HG02884 (cell line): ENCODE data around the gene ATF6.

Source experiments
- ATAC-seq: cut with Tn5 transposase; IDR thresholded peaks from one replicate; pipeline ENCODE4 v1.9.1; 2021; ENCODE audit warnings: mild to moderate bottlenecking, moderate library complexity; ENCODE audit not compliant: unreplicated experiment

Gene ATF6

GRCh38 chr1:161956097-161956496, 190.0 kb downstream of the ATF6 start:
- ATAC-seq: no peak

- ATAC-seq: no peak
Measured at GRCh38 chr1:161956930-161957329, 190.8 kb downstream of the ATF6 start.

- ATAC-seq: no peak
Measured at GRCh38 chr1:161958425-161958824, 192.3 kb downstream of the ATF6 start.

GRCh38 chr1:161962091-161962887, 196.2 kb downstream of the ATF6 start:
- peak; percentile 88 for ATAC-seq

GRCh38 chr1:161966067-161966466, 199.9 kb downstream of the ATF6 start:
- no peak for ATAC-seq

DNA sequence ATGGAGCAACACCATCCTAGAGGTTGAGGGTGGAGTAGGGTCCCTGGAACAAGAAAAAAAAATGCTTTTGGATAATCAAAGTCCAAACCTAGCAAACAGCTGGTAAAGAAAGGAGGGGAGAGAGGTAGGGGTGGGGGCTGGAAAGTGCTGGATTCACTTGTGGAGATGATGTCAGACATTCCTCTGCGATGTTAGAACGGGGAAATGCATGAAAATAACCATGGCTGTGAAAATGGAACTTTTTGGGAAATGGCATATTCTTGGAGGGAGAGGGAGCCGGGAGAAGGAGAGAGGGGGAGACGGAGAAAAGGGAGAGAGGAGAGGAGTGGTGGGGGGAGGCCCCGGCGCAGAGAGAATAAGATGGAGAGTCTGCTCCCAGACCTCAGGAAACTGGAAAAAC, 203.9 kb downstream of the ATF6 start:
- ATAC-seq: no peak

DNA sequence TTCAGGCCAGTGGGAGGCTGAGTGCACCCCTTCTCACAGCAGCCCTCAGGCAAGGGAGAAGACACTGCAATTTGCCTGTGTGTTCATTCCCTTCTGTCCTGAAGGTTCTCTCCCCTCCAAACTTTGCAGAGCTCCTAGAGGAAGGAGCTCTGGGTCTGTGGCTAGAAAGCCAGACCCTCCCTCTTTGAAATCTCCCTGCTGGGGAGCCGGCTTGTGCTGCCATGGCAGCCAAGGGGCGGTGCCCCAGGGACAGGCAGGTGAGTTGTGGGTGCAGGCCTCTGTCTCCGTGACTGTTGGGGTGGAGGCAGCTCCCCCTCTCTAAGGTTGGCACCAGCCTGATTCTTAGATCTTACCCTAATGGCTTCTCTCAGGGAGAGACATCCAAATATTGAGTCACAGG, 204.5 kb downstream of the ATF6 start:
- ATAC-seq: no peak

DNA sequence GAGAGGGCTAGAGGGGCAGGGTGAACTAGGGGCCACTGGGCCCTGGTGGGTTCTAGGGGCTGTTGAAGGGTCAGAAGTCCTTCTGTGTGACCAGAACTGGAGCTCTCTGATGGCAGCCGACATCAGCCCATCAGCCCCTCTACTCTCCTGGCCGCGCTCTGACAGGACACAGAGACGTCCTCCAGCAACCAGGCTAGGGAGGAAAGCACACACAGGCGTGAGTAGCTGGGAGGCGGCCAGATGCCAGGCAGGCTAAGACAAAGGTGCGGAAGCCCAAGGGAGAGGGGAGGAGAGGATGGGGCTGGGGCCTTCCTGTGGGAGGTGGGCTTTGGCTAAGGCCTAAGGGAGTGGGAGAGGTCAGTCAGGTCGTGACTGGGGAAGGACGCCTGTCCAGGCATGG, 206.7 kb downstream of the ATF6 start:
- ATAC-seq: no peak

DNA sequence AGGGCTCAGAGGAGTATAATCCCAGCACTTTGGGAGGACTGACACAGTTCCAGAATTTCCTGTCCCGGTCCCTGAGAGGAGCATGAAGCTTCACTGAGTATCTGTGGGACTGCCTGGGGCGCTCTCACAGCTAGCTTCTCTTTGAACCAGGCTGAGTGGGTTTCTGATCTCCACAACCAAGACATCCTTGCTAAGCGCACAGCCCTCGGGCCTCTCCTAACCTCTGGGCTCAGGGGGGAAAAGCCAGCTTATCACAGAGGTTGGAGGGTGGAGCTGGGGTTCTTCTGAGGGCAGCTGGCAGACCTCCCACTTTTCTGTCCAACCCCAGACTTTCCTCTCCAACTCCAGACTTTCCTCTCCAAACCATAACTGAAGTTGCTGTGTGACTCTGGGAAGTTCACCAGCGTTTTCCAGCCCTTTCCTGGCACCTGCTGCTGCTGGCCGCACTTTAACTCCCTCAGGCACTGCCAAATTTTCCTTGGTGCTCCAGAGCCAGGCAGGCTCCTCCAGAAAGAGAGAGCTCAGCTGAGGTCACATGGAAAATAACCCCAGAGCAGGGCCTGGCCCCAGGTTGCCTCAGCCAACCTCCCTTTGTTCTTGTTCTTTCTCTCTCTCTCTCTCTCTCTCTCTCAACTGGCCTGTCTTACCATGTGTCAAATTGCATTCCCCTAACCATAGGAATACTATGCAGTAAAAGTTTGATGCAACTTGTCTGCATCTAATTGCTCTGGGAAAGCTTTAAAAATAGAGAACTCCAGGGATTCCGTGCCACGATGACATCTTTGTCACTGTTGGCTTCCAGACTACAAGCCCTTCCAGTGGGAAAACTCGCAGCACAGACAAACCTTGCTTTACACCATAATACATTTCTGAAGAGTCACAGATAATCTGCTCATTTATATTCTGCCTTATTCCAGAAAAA, 208.1 kb downstream of the ATF6 start:
- ATAC-seq: no peak

GRCh38 chr1:161978011-161978790, 212.1 kb downstream of the ATF6 start:
- no peak for ATAC-seq

GRCh38 chr1:161981126-161981525, 215.0 kb downstream of the ATF6 start:
- ATAC-seq: no peak

- ATAC-seq: no peak
Measured at GRCh38 chr1:161981735-161982506, 215.8 kb downstream of the ATF6 start.

DNA sequence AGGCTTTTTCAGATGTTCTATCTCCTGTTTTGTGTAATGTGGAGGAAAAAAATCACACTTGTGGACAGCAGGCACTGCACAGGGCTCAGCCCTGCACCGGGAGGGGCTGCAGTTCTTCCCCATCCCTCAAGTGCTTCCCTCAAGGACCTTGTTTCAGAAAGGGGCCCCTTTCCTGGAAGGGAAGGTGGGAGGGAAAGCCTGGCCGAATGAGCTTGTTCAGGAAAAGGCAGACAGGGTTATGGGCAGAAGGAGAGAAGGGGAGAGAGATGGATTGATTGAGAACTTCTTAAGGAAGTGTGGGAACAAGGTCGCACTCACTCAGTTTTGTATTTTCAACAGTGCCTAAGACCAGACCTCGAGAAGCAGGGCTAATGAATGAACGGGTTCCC, 216.4 kb downstream of the ATF6 start:
- ATAC-seq: no peak

DNA sequence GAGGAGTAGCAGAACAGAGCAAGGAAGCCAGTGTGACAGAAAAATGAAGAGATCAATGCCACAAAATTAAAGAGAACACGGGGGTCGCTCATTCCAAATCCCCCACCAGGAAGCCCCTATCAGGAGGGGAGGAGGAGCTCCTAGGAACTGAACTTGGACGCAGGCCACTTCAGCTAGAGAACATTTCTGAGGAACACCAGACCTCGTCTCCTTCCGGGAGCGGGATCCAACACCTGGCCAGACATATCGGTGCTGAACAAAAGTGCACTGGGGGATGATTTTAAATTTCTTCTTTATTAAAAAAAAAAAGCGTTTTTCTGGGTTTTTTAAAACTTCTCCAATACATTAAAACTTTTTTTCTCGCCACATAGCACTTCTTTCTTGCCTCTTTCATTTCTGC, 216.8 kb downstream of the ATF6 start:
- ATAC-seq: no peak

GRCh38 chr1:161983725-161984124, 217.6 kb downstream of the ATF6 start:
- no peak for ATAC-seq

DNA sequence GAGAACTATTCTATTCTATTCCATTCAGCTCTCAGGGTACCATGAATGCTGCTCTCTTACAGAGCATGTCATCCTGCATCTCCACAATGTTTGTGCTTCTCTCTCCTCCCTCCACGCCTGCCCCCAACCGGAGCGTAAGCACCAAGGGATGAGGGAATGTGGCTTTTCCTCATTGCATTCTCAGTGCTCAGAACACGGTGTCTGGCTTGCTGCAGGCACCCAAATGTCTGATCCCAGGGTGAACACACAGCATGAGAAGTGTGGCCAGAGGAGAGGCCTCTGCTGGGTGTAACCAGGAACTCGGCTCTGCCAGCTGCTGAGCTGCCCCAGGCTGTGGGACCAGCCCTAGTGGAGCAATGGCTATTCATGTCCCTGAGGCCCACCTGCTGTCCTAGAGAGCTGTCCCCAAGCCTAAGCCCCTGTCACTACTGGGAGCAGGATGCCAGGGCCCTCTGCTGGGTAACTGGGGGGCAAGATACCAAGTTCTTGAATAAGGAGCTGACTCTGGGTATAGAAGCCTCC, 219.2 kb downstream of the ATF6 start:
- no peak for ATAC-seq

GRCh38 chr1:161986328-161986727, 220.2 kb downstream of the ATF6 start:
- no peak for ATAC-seq

- no peak for ATAC-seq
Measured at GRCh38 chr1:161987303-161987702, 221.2 kb downstream of the ATF6 start.

GRCh38 chr1:161987872-161988271, 221.8 kb downstream of the ATF6 start:
- ATAC-seq: no peak

- no peak for ATAC-seq
Measured at GRCh38 chr1:161988413-161988812, 222.3 kb downstream of the ATF6 start.
